SIG-M5 treated with dmso at 0.1 percent for 504 hours (cell line): ENCODE measurements around the gene BCR.
"Not testable (repeated sequence)": the region's sequence is repeated elsewhere in the genome, so short reads cannot be mapped to it uniquely, and the experiment has no call there.

Experiments used
- DNase-seq: peaks from one replicate; lab custom pipeline; 2025; ENCODE audit not compliant: unreplicated experiment; lab: John Stamatoyannopoulos, UW

BCR gene

DNA sequence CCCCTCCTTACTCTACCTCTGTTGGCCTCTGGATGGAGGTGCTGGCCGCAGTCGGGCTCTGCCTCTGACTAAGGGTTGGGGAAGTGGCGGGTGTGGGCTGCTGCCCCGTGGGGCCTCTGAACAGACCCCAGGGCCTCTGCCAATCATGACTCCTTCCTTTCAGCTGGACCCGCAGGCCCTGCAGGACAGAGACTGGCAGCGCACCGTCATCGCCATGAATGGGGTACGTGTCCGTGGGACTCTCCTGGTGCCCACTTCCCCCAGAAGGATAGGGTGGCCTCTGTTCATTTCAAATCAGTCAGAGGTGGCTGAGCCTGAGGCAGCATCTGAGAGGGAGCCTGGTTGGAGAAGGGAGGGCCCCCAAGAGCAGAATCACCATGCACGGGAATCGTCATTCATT lies 129.0 kb downstream of the BCR start:
- DNase-seq: not testable (repeated sequence)

DNA sequence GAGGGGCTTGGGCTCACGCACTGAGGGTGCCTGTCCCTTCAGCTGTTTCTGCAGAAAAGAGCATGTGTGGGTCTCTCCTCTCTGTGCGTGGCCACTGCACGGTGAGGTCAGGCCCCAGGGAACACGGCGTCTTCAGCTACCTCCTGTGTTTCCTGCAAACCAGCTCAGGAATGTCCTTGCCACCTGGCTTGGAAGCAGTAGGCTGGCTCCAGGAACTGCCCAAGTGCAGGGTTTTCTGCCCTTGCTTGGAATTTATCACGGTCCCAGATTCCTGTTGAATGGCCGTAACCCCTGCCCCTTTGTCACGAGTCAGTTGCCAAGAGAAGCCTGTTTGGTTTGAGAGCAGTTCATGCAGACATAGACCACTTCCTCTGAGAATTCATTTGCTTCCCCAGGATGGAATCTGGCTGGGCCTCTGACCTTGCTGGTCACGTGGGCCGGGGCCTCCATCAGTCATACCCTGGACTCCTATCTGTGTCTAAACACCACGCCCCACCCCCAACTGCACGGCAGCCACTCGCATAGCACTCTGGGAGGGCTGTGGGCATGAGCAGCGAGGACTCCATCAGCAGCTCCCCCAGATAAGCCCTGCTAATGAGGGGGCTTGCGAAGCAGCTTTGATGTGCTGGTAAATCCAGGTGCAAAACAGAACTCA lies 130.3 kb downstream of the BCR start:
- not testable (repeated sequence) for DNase-seq

DNA sequence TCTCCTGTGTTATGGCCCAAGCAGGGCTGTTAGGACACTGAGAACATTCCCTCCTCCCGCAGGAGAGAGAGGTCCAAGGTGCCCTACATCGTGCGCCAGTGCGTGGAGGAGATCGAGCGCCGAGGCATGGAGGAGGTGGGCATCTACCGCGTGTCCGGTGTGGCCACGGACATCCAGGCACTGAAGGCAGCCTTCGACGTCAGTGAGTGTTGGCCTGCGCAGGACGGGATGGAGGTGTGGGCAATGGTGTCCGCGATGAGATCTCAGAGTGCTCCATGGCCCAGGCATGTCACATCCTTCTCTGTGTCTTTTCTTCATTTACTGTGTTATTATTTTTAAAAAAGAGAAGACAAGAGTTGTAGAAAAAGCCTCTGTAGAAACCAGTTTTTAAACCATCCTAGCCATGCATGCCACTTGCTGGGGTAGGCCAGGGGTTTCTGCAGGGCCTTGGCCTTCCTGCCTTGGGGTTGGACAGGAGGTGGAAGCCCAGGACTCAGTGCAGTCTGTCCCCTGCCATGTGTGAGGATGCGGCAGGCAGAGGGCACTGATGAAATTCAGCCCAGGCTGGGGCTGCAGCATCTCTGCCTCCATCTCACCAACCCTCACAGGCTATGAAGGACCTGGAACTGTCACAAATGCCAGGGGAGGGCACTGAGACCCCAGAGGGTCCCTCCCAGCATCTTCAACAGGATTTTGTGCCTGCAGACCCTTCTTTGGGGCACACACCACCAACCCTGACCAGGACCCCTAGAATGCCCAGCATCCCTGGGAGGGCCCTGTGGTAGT lies 131.5 kb downstream of the BCR start:
- DNase-seq: not testable (repeated sequence)

DNA sequence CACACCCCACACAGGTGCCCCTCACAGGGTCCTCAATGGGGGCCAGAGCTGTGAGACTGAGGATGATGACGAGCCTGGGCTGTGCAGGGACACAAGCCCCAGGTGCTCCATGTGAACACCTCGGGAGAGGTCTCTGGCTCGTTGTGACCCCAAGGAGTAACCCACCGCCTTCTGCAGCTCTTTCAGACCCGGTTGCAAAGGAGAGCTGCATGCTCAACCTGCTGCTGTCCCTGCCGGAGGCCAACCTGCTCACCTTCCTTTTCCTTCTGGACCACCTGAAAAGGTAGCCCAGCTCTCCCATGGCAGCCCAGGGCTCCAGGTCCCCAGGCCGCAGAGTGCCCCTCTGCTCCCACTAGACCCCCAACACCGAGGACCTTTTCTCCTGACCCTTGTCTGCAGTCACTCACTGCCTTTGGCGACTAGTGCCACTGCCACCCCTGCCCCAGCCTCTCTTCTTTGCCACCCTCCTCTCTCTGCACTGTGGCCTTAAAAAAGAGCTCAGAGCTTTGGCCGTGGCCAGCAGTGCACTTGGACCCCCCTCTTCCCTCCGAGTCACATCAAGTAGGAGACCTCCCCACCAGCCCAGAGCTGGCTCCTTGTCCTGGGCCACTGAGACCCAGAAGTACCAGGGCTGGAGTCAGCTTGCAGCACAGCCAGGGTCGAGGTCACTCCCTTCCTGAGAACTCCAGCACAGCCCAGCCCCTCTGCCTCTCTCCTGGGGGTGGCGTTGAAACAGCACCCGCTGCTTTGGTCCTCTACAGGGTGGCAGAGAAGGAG lies 133.7 kb downstream of the BCR start:
- no peak for DNase-seq

DNA sequence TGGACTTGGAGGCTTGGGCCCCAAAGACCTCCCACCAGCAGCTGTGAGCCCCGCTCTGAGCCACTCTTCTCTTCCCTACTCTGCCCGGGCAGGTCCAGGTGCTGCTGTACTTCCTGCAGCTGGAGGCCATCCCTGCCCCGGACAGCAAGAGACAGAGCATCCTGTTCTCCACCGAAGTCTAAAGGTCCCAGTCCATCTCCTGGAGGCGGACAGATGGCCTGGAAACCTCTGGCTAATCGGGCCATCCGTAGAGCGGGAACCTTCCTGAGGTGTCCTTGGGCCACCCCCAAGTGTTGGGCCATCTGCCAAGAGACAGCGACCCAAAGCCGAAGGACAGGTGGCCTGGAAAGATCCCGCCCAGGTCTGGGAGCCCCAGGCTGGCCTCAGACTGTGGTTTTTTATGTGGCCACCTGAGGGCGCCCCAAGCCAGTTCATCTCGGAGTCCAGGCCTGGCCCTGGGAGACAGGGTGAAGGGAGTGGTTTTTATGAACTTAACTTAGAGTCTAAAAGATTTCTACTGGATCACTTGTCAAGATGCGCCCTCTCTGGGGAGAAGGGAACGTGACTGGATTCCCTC lies 135.1 kb downstream of the BCR start:
- DNase-seq: peak; percentile 28

DNA sequence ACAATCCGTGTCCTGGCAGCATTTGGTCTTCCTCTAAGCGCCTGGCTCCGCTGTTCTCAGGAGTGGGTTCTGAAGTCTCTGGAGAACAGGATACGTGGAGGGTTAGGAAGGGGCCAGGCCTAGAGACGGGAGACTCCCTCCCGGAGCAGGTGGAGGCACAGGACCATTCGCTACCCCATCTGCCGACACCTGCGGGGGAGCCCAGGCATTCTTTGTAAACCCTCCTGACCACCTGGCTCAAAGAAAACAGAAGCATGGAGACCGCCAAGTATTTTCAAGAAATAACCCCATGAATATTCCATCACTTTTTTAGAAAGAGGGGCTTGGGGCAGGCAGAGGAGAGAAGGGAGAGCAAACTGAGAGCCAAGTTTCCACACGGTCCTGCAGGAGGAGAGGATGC lies 136.3 kb downstream of the BCR start:
- DNase-seq: not testable (repeated sequence)

DNA sequence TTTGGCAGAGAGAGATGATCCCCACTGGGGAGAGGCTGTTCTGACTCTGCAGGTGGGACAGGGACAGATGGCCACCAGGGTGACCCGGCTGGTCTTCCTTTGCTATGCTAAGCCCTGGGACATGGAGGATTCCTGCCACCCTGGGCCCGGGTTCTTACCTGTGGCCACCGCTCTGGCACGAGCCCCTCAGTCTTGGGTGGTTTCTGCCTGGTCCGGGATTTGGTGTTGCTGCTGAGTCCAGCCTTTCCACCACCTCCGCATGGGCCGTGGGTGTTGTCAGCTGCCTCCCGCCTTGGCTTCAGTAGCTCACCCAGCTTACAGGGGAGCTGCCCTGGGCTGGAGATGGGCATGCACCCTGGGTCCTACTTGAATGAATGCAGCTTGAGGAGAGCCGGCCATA lies 138.0 kb downstream of the BCR start:
- DNase-seq: not testable (repeated sequence)

DNA sequence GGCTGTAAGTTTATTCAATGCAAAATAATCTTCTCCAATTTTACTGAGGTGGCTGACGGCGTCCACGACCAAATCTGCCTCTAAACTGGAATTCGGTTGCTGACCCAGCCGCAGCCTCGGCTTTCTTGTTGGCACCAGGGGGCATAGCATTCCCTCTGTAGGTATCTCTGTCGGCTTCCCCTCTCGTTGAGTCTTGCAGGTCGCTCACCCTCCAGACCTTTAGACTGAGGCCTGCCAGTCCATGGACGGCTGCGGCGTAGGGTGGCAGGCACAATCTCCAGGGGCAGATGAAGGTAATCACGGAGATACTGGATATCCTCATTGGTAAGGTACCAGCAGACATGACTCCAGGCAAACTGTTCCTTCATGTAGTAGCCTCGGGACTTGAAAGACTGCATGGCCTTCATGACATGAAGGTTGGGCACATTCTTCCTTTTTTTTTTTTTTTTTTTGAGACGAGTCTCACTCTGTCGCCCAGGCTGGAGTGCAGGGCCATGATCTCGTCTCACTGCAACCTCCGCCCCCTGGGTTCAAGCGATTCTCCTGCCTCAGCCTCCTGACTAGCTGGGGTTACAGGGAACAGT lies 142.3 kb downstream of the BCR start:
- not testable (repeated sequence) for DNase-seq

DNA sequence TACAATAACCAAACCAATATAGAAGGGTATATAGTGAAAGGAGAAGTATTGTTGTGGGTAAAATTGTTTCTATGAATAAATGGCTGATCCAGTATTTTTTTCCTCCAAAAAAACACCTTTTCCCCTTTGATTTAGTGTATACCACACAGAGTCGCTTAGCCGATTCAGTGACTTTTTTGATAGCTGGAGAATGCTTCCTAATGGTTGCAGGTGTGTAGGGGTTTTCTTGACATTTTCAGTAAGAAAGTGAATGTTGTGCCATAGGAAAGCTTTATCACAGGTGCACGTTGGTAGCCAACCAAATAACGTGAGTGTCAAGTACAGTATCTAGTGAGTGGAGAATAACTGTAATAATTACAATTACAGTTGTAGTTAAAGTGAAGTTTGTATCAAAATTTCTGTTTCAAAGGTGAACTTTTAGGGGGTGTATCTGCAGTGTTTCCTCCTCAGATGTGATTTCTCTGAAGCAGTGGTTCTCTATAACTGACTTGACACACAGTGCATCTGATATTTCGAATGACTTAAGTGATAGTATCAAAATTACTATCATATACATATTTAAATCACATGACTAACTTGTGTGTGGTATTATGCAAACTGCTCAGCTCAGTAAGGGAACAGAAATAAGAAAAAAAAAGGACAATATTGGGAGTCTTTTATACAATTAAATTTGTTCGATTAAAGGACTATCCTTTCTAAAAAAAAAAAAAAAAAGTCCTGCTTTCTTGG lies 143.8 kb downstream of the BCR start:
- not testable (repeated sequence) for DNase-seq

DNA sequence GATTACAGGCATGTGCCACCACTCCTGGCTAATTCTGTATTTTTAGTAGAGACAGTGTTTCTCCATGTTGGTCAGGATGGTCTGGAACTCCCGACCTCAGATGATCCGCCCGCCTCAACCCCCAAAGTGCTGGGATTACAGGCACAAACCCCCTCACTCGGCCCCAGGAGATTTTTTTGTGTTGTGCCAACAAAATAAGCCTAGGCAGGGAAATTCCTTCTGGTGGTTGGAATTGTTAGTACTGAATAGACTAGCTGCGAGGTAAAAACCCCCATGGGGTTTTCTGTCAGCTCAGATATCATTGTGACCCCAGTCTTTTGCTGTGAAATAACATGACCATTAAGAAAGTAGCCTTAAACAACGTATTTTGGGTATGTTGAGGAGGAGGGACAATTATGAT lies 144.9 kb downstream of the BCR start:
- DNase-seq: no peak

DNA sequence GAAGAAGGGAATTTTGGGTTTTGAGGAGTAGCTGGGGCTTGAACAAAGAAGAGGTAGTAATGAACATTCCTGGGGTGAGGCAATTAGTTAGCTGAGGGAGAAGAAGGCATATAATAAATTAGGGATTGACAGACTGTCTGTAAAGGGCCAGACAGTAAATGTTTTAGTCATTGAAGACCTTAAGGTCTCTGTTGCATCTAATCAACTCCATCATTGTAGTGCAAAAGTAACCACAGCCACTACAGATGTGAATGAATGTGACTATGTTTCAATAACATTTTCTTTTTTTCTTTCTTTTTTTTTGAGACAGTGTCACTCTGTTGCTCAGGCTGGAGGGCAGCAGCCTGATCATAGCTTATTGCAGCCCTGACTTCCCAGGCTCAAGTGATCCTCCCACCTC lies 153.5 kb downstream of the BCR start:
- DNase-seq: not testable (repeated sequence)

DNA sequence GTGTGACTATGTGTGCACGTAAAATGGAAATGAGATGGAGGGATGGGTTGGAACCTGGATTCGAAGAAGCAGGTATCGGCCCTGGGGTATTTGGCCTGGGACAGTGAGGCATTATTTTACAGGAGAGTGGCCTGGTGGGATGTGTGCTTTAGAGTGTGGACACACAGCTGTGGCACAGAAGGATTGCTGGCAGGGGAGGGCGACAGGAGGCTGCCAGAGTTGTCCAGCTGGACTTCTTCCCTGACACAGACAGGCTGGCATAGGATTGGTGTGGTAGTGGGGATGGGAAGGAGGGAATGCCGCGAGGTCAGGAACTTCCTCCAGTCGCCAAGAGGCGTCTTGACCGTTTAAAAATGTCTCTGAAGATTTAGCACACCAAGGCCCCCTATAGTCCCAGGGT lies 157.4 kb downstream of the BCR start:
- not testable (repeated sequence) for DNase-seq

DNA sequence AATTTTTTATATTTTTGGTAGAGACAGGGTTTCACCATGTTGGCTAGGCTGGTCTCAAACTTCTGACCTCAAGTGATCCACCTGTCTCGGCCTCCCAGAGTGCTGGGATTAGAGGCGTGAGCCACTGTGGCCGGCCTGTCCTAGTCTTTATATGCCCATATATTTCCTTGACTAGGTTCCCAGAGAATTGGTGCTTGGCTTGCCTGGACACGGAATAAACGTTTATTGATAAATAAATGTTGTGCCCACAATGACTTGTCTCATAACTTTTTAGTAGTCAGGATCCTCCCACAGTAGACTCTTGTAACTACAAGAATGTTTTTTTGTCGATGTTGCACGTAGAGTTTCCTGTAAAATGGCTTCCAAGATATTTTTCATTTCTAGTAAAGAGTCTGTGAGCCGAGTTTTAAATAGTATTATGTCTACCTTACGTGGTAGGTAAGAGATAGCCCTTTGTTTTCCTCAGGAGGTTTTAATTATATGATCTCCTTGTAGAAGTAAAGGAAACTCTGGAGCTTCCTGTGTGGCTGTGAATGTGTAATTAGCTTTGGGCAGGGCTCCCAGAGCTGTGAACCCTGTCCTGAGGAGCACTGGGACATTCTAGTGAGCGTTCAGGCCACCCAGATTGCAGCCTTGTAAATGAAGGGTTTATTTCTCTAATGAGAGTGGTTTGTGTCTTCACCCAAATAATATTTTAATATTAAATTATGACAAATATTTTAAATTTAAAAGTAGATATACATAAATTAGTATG lies 161.8 kb downstream of the BCR start:
- not testable (repeated sequence) for DNase-seq

DNA sequence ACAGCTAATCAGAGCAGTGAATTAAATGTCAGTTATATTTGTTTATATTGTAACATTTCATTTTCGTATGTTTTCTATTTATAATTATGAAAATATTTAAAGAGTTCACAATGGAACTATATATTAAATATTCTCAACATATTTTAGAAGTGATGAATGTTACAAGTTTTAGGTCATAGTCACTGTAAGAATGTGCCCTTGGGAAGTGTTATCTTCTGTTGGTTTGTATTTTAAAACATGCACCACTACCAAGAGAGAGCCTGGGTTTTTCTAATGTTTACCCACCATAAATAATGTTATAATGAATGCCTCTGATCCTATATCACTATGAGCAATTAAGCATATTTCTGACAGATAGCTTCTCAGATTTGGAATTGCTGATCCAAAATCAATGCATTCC lies 171.0 kb downstream of the BCR start:
- DNase-seq: no peak

DNA sequence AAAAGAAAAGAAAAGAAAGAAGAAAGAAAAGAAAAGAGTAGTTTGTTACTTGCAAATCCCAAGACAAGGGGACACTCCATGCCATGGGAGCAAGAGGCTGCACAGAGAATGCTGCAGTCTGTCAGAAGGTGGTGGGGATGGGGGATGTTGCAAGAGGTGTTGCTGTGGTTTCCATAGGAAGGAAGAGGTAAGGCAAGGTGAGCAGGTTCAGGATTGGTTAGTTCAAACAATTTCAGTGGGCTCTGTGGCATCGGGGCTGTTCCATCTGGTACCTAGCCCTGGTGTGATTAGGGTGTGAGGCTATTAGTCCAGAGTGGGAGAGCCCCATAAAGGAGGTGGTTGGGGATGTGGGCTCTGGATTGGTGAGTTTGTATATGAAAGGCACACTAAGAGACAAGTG lies 172.7 kb downstream of the BCR start:
- no peak for DNase-seq

DNA sequence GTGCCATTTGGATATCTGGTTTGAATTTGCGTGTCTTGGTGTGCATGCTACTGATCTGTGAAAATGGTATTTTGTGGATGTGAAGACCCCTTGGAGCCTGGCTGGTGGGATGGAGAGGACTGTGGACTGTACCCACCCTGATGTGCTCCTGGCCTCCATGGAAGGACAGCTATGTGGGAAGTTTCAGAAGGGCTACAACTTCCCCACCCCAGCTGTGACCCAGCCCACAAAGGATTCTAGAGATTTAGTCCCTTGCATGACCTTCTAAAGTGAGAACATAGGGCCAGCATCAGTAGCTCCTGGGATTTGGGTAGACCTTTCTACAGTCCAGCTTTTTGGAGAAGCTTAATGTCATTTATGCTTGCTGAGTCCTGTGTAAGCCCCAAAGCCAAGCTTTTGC lies 173.4 kb downstream of the BCR start:
- no peak for DNase-seq

DNA sequence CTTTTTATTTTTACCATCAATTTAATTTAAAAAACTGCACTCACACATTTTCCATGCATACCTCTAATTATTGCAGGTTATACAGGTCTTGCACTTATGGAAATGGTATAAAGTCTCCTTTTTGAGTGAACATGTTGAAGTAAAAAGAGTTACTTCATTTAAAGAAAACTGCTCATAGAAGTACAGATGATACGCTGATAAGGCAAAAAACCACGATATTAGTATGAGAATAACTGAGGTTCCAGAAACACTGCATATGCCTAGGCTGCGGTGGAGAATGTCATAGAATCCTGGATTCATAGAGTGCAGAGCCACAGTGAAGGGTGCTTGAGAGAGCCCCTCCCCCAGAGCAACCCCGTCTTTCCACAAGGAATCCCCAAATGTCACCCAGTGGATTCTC lies 175.8 kb downstream of the BCR start:
- DNase-seq: no peak

DNA sequence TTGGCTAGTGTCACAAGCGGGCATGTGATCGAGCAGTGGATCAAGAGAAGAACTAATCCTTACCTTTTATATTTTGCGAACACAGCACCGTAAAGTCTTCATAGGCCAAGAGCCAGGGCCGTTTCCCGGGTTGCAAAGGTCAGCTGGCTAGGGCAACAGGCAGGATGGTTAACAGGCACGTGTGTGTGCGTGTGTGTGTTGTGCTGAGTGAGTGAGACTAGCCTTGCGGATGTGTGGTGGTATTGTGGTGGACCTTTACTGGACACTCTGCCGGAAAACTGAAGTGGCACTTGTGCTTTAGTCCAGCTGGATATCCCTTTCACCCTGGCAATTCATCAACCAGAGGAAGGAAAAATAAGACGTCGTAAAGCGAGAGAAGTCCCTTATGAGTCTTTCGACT lies 176.7 kb downstream of the BCR start:
- no peak for DNase-seq

DNA sequence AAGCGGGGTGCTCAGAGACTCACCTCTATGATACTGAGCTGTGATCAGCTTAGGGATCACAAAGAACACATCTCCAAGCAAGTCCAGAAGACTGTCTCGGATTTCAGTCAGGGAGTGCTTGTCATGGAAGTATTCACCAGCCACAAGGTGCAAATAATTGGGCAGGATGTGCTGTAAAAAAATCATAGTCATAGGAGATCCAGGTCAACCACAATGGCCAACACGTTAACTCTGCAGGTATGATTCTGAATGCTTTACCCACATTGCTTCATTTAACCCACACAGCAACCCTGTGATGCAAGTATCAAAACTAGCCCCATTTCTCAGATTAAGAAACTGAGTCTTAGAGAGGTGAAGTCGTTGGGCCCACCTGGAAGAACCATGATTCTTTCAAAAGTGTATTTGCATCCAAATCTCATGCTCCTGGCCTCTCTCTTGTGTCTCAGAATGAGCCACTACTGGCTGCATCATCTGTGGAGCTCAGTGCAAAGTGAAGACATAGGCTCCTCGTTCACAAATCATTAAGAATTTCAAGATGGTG lies 179.3 kb downstream of the BCR start:
- no peak for DNase-seq

DNA sequence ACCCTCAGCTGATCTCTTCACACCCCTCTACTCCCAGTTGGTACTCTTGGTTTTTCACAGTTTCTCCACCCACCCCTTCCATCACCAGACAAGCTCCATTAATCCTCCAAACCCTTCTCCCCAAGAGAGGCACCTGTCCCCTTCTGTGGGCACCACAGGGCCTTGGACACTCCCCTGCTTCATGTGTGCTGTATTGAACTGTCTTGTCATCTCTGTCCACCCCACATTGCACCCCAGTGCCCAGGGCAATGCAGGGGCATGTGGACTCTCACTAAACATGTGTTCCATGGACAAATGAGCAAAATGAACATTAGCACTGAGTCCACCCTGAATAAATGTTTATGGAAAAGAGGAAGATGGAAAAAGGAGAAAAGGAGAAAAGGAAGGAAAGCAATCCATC lies 181.4 kb downstream of the BCR start:
- DNase-seq: no peak
